ENCODE results near the gene RAI1. TPM values are rescaled to one million over a fixed set of nuclear protein-coding genes. Genes with fewer than 3 reads are reported as not detected.
A peak's percentile ranks its signal among the peaks of the same experiment; 100 is the strongest.

Gene RAI1
- total RNA-seq, 2 experiments from 2014 or later = 17.1 to 49.4 TPM

DNA sequence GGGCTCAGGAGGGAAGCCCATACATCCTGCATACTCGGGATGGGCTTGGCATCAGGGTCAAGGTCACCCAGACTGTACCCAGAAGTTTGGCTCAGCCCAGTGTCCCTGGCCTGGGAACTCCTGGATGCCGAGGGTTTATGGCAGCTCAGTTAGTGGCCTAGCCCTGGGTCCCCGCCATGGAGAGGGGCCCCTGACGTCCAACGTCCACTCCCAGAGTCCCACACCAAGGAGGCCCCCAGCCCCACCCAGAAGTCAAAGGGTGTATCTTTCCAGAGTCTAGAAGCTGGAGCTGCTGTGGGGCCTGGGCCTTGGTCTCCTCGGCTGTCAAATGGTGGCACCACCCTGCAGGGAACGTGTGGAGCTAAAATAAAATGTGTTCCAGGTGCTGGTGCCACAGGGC, 79.1 kb downstream of the RAI1 start:
- Histone ChIP-seq H3K79me2 (ENCODE audit: insufficient read depth, low read depth, low read length) (peaks cover 45% of the 10 kb centered on the region; the same call in 1 of the 2 replicates), H3K4me1 (ENCODE audit: insufficient read depth, low read length, poor library complexity, severe bottlenecking) (peaks cover 100% of the 10 kb centered on the region), H2AFZ (ENCODE audit: low read length) (no peak overlapping the region), H3K9me2 (ENCODE audit: insufficient read depth, low read length) (no peaks in the 10 kb centered on the region), H3K36me3 (ENCODE audit: insufficient read depth, low read length) (peaks cover 14% of the 10 kb centered on the region; the same call in 1 of the 2 replicates), H3K27ac (ENCODE audit: low read depth, low read length, poor library complexity, severe bottlenecking) (peak overlapping the region; percentile 98), H4K20me1 (ENCODE audit: insufficient read depth, low read length) (no peaks in the 10 kb centered on the region), H3K4me3 (ENCODE audit: low read depth, low read length, poor library complexity, severe bottlenecking) (no peak overlapping the region), H3K4me2 (ENCODE audit: low read length) (peak overlapping the region; percentile 84; the same call in 1 of the 2 replicates), H3K9me3 (ENCODE audit: low read length) (no peaks in the 10 kb centered on the region)
- POLR2A ChIA-PET = interaction anchor here (0.9 to 1.2 kb wide), 2 partner anchors 9 to 73 kb away, joined by 3 to 4 read pairs; no protein-coding TSS in a partner anchor
- CTCF ChIA-PET (ENCODE audit: unreplicated experiment) = no interaction called here
- intact Hi-C loops (cut with micrococcal nuclease; ENCODE audit: unreplicated experiment) = no loop called here
- TF ChIP-seq, protein P1, sequence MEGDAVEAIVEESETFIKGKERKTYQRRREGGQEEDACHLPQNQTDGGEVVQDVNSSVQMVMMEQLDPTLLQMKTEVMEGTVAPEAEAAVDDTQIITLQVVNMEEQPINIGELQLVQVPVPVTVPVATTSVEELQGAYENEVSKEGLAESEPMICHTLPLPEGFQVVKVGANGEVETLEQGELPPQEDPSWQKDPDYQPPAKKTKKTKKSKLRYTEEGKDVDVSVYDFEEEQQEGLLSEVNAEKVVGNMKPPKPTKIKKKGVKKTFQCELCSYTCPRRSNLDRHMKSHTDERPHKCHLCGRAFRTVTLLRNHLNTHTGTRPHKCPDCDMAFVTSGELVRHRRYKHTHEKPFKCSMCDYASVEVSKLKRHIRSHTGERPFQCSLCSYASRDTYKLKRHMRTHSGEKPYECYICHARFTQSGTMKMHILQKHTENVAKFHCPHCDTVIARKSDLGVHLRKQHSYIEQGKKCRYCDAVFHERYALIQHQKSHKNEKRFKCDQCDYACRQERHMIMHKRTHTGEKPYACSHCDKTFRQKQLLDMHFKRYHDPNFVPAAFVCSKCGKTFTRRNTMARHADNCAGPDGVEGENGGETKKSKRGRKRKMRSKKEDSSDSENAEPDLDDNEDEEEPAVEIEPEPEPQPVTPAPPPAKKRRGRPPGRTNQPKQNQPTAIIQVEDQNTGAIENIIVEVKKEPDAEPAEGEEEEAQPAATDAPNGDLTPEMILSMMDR (conservative IDR thresholded peaks at IDR 0.05; ENCODE audit: low read length) = no peak
- no peak for TF ChIP-seq EZH2phosphoT487 (IDR thresholded peaks at IDR 0.05; ENCODE audit: borderline replicate concordance, low read depth, low read length)
- DNase-seq (ENCODE audit: low spot score) = no peak
- BruUV-seq (replicated peaks) = no TSS peak

DNA sequence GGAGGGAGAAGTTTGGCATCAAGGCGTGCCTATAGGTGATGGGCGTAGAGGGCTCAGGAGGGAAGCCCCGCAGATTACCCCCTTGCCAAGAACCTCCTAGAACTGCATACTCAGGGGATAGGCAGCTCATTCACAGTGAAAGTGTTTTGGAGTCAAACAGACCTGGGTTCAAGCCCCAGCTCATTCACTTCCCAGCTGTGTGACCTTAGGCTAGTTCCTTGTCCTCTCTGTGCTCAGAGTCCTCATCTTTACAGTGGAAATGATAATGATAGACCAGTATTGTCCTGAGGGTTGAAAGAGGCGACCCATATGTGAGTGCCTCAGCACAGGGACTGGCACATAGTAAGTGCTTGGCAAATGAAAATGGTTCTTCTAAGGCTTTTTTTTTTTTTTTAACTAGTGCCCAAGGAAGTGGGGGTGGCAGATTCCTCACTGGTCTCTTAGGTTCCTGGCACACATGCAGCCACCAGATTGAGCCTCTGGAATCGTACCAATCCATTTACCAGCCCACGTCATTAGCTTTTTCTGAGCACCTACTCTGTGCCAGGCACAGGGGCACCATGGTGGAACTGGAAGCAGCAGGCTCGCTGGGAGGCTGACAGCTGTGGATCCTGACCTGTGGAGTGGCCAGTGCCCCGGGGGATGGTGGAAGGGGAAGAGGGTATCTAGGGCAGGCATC, 79.8 kb downstream of the RAI1 start:
- no peak for DNase-seq (ENCODE audit: low spot score)
- no peaks in the 10 kb centered on the region for H4K20me1 ChIP-seq (ENCODE audit: insufficient read depth, low read length)
- H2AFZ ChIP-seq (ENCODE audit: low read length) = no peak overlapping the region
- peaks cover 14% of the 10 kb centered on the region; the same call in 1 of the 2 replicates for H3K36me3 ChIP-seq (ENCODE audit: insufficient read depth, low read length)
- ChIA-PET CTCF (ENCODE audit: unreplicated experiment) (no interaction called here), POLR2A (interaction anchor here (0.9 to 1.6 kb wide), 4 partner anchors 10 to 75 kb away, joined by 3 to 4 read pairs (median 3); partner anchors contain the start of gene SREBF1)
- H3K27ac ChIP-seq (ENCODE audit: low read depth, low read length, poor library complexity, severe bottlenecking) = peak overlapping the region; percentile 98
- no peak for TF ChIP-seq EZH2phosphoT487 (IDR thresholded peaks at IDR 0.05; ENCODE audit: borderline replicate concordance, low read depth, low read length)
- TF ChIP-seq, protein P1 (conservative IDR thresholded peaks at IDR 0.05; ENCODE audit: low read length) = no peak
- H3K79me2 ChIP-seq (ENCODE audit: insufficient read depth, low read depth, low read length) = peaks cover 45% of the 10 kb centered on the region; the same call in 1 of the 2 replicates
- H3K4me1 ChIP-seq (ENCODE audit: insufficient read depth, low read length, poor library complexity, severe bottlenecking) = peaks cover 100% of the 10 kb centered on the region
- H3K4me3 ChIP-seq (ENCODE audit: low read depth, low read length, poor library complexity, severe bottlenecking) = no peak overlapping the region
- H3K9me3 ChIP-seq (ENCODE audit: low read length) = no peaks in the 10 kb centered on the region
- no TSS peak for BruUV-seq (replicated peaks)
- H3K9me2 ChIP-seq (ENCODE audit: insufficient read depth, low read length) = no peaks in the 10 kb centered on the region
- H3K4me2 ChIP-seq (ENCODE audit: low read length) = peak overlapping the region; percentile 10; the same call in 1 of the 2 replicates
- intact Hi-C loops (cut with micrococcal nuclease; ENCODE audit: unreplicated experiment) = no loop called here

Data from OCI-LY7 (cell line).